GM19023 (cell line): ENCODE data around the gene TOR2A.
A peak's percentile ranks its signal among the peaks of the same experiment; 100 is the strongest.

Source experiments
- ATAC-seq: cut with Tn5 transposase; IDR thresholded peaks from one replicate; pipeline ENCODE4 v1.9.1; 2021; ENCODE audit warnings: mild to moderate bottlenecking, moderate library complexity; ENCODE audit not compliant: unreplicated experiment

TOR2A gene

GRCh38 chr9:127700594-127701255, 34.4 kb downstream of the TOR2A start:
- no peak for ATAC-seq

GRCh38 chr9:127700140-127700539, 35.0 kb downstream of the TOR2A start:
- ATAC-seq, result no peak

GRCh38 chr9:127698985-127699670, 36.0 kb downstream of the TOR2A start:
- peak; percentile 88 for ATAC-seq

GRCh38 chr9:127698386-127698785, 36.7 kb downstream of the TOR2A start:
- no peak for ATAC-seq

GRCh38 chr9:127697575-127697974, 37.5 kb downstream of the TOR2A start:
- no peak for ATAC-seq

GRCh38 chr9:127694890-127695720, 40.0 kb downstream of the TOR2A start:
- no peak for ATAC-seq

GRCh38 chr9:127693697-127694096, 41.4 kb downstream of the TOR2A start:
- no peak for ATAC-seq

- ATAC-seq, result no peak
Measured at GRCh38 chr9:127693143-127693542, 42.0 kb downstream of the TOR2A start.

- no peak for ATAC-seq
Measured at GRCh38 chr9:127692071-127692470, 43.0 kb downstream of the TOR2A start.

- ATAC-seq, result no peak
Measured at GRCh38 chr9:127690735-127691134, 44.4 kb downstream of the TOR2A start.

GRCh38 chr9:127689329-127690000, 45.6 kb downstream of the TOR2A start:
- no peak for ATAC-seq

- ATAC-seq, result no peak
Measured at GRCh38 chr9:127686461-127687393, 48.4 kb downstream of the TOR2A start.

GRCh38 chr9:127684576-127684975, 50.5 kb downstream of the TOR2A start:
- no peak for ATAC-seq

GRCh38 chr9:127683723-127684122, 51.4 kb downstream of the TOR2A start:
- ATAC-seq, result no peak

GRCh38 chr9:127682351-127683136, 52.5 kb downstream of the TOR2A start:
- no peak for ATAC-seq
